Osteoblast (primary cell): ENCODE results near the gene SPIB. TPM values are rescaled to one million over a fixed set of nuclear protein-coding genes. Genes with fewer than 3 reads are reported as not detected.

ENCODE experiments used
- DNase-seq: peaks from one replicate; pipeline ENCODE4 v3.0.0; 2011; ENCODE audit warnings: low spot score, mixed read lengths; ENCODE audit not compliant: insufficient read length; ENCODE audit errors: missing footprints
- H2AFZ ChIP-seq: 2 replicates; pipeline ENCODE4 v1.6.0; 2011; ENCODE audit warnings: mild to moderate bottlenecking, low read length
- H3K27ac ChIP-seq: 2 replicates; pipeline ENCODE4 v1.5.1; 2011; ENCODE audit warnings: mild to moderate bottlenecking, low read depth, low read length, moderate library complexity
- H3K27me3 ChIP-seq: 2 replicates; pipeline ENCODE4 v1.6.0; 2012; ENCODE audit warnings: mild to moderate bottlenecking, control low read depth, inconsistent platforms, low read length, moderate library complexity; ENCODE audit not compliant: insufficient read depth
- H3K36me3 ChIP-seq: 2 replicates; pipeline ENCODE4 v1.5.1; 2011; ENCODE audit warnings: mild to moderate bottlenecking, low read length, control low read depth, moderate library complexity; ENCODE audit not compliant: insufficient read depth
- H3K4me1 ChIP-seq: 2 replicates; pipeline ENCODE4 v1.5.1; 2011; ENCODE audit warnings: mild to moderate bottlenecking, low read length, control low read depth, moderate library complexity; ENCODE audit not compliant: insufficient read depth
- H3K4me2 ChIP-seq: 2 replicates; pipeline ENCODE4 v1.6.0; 2011; ENCODE audit warnings: mild to moderate bottlenecking, low read length; ENCODE audit not compliant: insufficient read depth
- H3K4me3 ChIP-seq: fragments of 200-600 bp; sonication (generic); 3 replicates; pipeline ENCODE4 v1.5.1; 2012; ENCODE audit warnings: mild to moderate bottlenecking, low read length, inconsistent platforms; ENCODE audit not compliant: insufficient read depth
- H3K79me2 ChIP-seq: 2 replicates; pipeline ENCODE4 v1.6.0; 2012; ENCODE audit warnings: mild to moderate bottlenecking, low read length, control low read depth, inconsistent platforms; ENCODE audit not compliant: insufficient read depth
- H3K9me3 ChIP-seq: 2 replicates; pipeline ENCODE4 v1.5.1; 2011; ENCODE audit warnings: low read depth, low read length, control low read depth
- H4K20me1 ChIP-seq: 2 replicates; pipeline ENCODE4 v1.6.0; 2012; ENCODE audit warnings: mild to moderate bottlenecking, low read length, control low read depth; ENCODE audit not compliant: insufficient read depth
- total RNA-seq: library from RNA; depleted of rRNA; stranded (reverse); fragments of >200 nt; gene quantifications from 2 replicates; pipeline ENCODE4 v1.2.3, GENCODE V29; 2012
- TF ChIP-seq, protein P1 (sequence below): IDR thresholded peaks from 2 replicates; pipeline ENCODE4 v1.5.1; 2011; ENCODE audit warnings: mild to moderate bottlenecking, low read depth, low read length, moderate library complexity; ENCODE audit errors: extremely low read depth

SPIB gene
- total RNA-seq, 1 donor, result 0.36 TPM

DNA sequence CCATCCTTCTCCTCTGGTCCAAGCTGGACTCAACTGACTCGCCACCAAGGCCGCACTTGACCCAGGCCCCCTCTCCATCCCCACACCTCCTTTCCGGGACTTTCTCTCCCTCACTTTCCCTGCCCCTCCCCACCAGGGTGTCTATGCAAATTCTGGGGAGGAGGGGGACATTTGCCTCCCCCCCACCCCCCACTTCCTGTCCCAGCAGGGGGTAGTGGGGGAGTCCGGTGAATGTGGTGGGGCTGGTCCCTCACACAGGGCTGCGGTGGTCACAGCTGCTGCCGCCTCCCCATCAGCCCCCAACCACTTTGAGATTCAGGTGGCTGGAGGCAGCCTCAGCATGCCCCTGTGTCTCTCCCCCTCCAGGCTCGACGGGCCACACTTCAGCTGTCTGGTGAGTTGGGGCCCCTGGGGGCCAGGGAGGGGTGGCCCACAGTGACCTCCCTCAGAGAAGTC, 870 bp downstream of the SPIB start:
- H3K4me2 ChIP-seq, result no peak overlapping the region
- H3K4me1 ChIP-seq, result no peaks in the 10 kb centered on the region
- H3K27ac ChIP-seq, result no peak overlapping the region
- no peak overlapping the region for H3K4me3 ChIP-seq
- peaks cover 10% of the 10 kb centered on the region for H3K27me3 ChIP-seq
- no peaks in the 10 kb centered on the region for H3K79me2 ChIP-seq
- H3K9me3 ChIP-seq, result no peaks in the 10 kb centered on the region
- no peak overlapping the region for H2AFZ ChIP-seq
- no peaks in the 10 kb centered on the region for H4K20me1 ChIP-seq
- TF ChIP-seq, protein P1, sequence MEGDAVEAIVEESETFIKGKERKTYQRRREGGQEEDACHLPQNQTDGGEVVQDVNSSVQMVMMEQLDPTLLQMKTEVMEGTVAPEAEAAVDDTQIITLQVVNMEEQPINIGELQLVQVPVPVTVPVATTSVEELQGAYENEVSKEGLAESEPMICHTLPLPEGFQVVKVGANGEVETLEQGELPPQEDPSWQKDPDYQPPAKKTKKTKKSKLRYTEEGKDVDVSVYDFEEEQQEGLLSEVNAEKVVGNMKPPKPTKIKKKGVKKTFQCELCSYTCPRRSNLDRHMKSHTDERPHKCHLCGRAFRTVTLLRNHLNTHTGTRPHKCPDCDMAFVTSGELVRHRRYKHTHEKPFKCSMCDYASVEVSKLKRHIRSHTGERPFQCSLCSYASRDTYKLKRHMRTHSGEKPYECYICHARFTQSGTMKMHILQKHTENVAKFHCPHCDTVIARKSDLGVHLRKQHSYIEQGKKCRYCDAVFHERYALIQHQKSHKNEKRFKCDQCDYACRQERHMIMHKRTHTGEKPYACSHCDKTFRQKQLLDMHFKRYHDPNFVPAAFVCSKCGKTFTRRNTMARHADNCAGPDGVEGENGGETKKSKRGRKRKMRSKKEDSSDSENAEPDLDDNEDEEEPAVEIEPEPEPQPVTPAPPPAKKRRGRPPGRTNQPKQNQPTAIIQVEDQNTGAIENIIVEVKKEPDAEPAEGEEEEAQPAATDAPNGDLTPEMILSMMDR, result no peak
- no peak for DNase-seq
- no peaks in the 10 kb centered on the region for H3K36me3 ChIP-seq

DNA sequence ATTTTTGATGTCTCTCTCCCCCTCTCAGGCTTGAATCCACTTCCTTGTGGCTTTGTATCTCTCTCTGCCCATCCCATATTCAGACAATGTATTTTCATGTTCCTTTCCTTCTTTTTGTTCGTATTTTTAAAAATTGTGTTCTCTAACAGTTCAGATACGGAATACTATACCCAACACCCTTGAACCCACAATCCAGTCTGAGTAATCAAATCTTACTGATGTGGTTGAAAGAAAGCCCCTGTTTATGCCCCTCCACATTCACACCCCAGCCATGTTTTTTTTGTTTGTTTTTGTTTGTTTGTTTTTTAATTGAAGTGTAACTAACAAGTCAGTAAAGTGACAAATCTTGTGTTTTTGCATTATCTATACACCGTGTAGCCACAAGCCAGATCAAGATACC, 1.4 kb downstream of the SPIB start:
- no peaks in the 10 kb centered on the region for H3K9me3 ChIP-seq
- no peak for DNase-seq
- H3K4me3 ChIP-seq, result no peak overlapping the region
- H3K4me2 ChIP-seq, result no peak overlapping the region
- no peak overlapping the region for H3K27ac ChIP-seq
- no peaks in the 10 kb centered on the region for H3K4me1 ChIP-seq
- peaks cover 10% of the 10 kb centered on the region for H3K27me3 ChIP-seq
- H2AFZ ChIP-seq, result no peak overlapping the region
- TF ChIP-seq, protein P1, result no peak
- no peaks in the 10 kb centered on the region for H3K36me3 ChIP-seq
- H3K79me2 ChIP-seq, result no peaks in the 10 kb centered on the region
- H4K20me1 ChIP-seq, result no peaks in the 10 kb centered on the region

DNA sequence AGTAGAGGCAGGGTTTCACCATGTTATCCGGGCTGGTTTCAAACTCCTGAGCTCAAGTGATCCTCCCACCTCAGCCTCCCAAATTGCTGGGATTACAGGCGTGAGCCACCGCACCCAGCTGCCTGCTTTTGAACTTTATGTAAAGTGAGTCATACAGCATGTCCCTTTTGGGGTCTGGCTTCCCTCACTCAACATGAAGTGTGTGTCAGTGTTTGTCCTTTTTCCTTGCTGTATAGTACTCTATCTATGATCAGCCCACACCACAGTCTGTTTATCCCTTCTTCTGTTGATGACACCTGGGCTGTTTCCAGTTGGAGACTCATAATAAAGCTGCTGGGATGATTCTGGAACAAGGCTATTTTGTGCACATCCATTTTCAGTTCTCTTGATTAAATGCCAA, 2.1 kb downstream of the SPIB start:
- H3K4me3 ChIP-seq, result no peak overlapping the region
- H3K79me2 ChIP-seq, result no peaks in the 10 kb centered on the region
- no peak for DNase-seq
- peaks cover 10% of the 10 kb centered on the region for H3K27me3 ChIP-seq
- no peaks in the 10 kb centered on the region for H4K20me1 ChIP-seq
- no peak overlapping the region for H3K27ac ChIP-seq
- H3K4me1 ChIP-seq, result no peaks in the 10 kb centered on the region
- TF ChIP-seq, protein P1, result no peak
- no peaks in the 10 kb centered on the region for H3K9me3 ChIP-seq
- H2AFZ ChIP-seq, result no peak overlapping the region
- no peak overlapping the region for H3K4me2 ChIP-seq
- no peaks in the 10 kb centered on the region for H3K36me3 ChIP-seq

DNA sequence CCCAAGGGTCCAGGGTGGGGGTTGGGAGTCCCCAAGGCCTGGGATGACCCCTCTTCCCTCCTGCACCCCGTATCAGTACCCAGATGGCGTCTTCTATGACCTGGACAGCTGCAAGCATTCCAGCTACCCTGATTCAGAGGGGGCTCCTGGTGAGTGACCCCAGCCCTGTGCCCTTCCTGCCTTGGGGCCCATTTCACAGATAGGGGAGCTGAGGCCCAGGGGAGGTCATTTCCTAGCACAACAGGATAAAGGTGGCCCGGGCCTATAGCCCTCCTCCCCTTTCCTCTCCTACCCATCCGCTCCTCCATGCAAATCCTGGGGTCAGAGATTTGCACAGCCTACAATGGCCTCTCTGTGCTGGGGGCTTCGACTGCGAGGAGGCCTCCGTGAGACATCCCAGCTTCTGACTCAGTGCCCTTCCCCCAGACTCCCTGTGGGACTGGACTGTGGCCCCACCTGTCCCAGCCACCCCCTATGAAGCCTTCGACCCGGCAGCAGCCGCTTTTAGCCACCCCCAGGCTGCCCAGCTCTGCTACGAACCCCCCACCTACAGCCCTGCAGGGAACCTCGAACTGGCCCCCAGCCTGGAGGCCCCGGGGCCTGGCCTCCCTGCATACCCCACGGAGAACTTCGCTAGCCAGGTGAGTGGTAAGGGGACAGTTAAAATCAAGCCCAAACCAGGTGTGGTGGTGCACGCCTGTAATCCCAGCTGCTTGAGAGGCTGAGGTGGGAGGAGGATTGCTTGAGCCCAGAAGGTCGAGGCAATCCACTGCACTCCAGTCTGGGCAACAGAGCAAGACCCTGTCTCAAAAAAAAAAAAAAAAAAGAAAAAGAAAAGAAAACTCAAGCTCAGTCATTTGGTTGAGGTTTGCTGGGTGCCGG, 3.9 kb downstream of the SPIB start:
- peaks cover 10% of the 10 kb centered on the region for H3K27me3 ChIP-seq
- H3K4me2 ChIP-seq, result no peak overlapping the region
- TF ChIP-seq, protein P1, result no peak
- H3K79me2 ChIP-seq, result no peaks in the 10 kb centered on the region
- DNase-seq, result no peak
- H3K36me3 ChIP-seq, result no peaks in the 10 kb centered on the region
- no peaks in the 10 kb centered on the region for H4K20me1 ChIP-seq
- H3K27ac ChIP-seq, result no peak overlapping the region
- no peak overlapping the region for H3K4me3 ChIP-seq
- no peaks in the 10 kb centered on the region for H3K4me1 ChIP-seq
- no peaks in the 10 kb centered on the region for H3K9me3 ChIP-seq
- no peak overlapping the region for H2AFZ ChIP-seq
